Esophagus muscularis mucosa (tissue), 4 donors: ENCODE measurements around the gene S100A8.

Experiments used
- CTCF ChIP-seq, 3 experiments: fragments of 200-600 bp in 2 of 3; fragments of 450-650 bp in 1 of 3; sonication (generic) in 2 of 3; IDR thresholded peaks; one replicate each; pipeline ENCODE4 v1.5.1; 2017 to 2019; ENCODE audit warnings: antibody characterized with exemption in 3 of 3, mild to moderate bottlenecking in 2 of 3, moderate library complexity in 1 of 3
- EP300 ChIP-seq: sonication (generic); formaldehyde crosslinking; IDR thresholded peaks from one replicate; pipeline ENCODE4 v1.6.1; 2017; ENCODE audit warnings: antibody characterized with exemption
- POLR2A ChIP-seq: fragments of 450-650 bp; IDR thresholded peaks from one replicate; pipeline ENCODE4 v1.6.1; 2017; ENCODE audit warnings: antibody characterized with exemption, moderate library complexity, mild to moderate bottlenecking, low read depth
- POLR2AphosphoS5 ChIP-seq, 2 donors: sonication (generic); formaldehyde crosslinking; IDR thresholded peaks; one replicate each; pipeline ENCODE4 v1.6.1; 2017; ENCODE audit warnings: antibody characterized with exemption in 2 of 2

GRCh38 chr1:153359241-153359640 is 31.6 kb downstream of the S100A8 start:
- no peak for TF ChIP-seq CTCF (IDR thresholded peaks at IDR 0.05)
- no peak for TF ChIP-seq POLR2AphosphoS5 (IDR thresholded peaks at IDR 0.05)
- no peak for TF ChIP-seq POLR2A
- TF ChIP-seq EP300: no peak
